ENCODE results near the gene CYP11A1.

- TF ChIP-seq POLR2AphosphoS5 (IDR thresholded peaks at IDR 0.05; ENCODE audit: low read depth, low read length): no peak
- no peak for TF ChIP-seq SIN3A (IDR thresholded peaks at IDR 0.05; ENCODE audit: borderline replicate concordance, insufficient read depth, low read length)
- TF ChIP-seq REST (IDR thresholded peaks at IDR 0.05; ENCODE audit: insufficient read depth in 1 of 2, low read depth in 2 of 2, low read length in 2 of 2): no peak
- TF ChIP-seq TAF1 (IDR thresholded peaks at IDR 0.05; ENCODE audit: borderline replicate concordance, insufficient read depth, low read length): no peak
- TF ChIP-seq FOXP2 (optimal IDR thresholded peaks at IDR 0.05; ENCODE audit: borderline replicate concordance, extremely low read depth, extremely low read length, insufficient read depth): no peak
These were observed 43.1 kb upstream of the CYP11A1 start for GRCh38 chr15:74410502-74410901.
